ENCODE data around the gene TMEM125.

TMEM125 gene

DNA sequence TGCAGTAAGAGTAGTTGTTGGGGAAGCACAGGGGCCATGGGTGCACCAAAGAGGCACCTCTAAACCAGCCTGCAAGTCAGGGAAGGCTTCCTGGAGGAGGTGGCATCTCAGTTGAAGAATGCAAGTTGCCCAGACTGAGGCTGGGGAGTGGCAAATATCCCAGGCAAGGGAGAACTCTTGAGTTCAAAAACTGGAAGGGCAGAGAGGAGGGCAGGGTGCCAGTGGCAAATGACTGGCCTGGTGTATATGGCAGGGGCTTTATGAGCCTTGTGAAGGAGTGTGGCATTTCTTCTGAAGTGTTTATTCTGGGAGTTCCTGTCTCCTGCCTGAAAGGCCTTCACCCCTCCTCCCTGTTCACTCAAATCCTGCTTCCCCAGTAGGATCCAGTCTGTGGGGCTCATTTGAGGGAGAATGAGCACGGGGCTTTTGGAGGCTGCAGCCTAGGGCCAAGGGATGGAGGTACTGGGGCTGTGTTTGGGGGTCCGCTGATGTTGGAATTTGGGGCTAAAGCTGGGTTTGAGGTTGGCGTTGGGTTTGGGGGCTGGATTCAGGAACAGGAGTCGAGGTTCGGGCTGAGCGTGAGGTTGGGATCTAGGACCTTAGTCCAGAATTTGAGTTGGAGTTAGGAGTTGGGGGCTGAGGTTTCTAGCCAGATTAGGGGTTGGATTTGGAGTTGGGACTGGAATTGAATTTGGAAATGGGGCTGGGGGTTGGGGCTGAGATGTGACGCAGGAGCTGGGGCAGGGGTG, at the start of gene TMEM125:
Gene TMEM125, plus strand, starts transcription at position 357 of the 749 bp plus-strand sequence. CDS start 2,740 bp downstream, outside the sequence.
- no peak for DNase-seq (ENCODE audit: low read depth)

DNA sequence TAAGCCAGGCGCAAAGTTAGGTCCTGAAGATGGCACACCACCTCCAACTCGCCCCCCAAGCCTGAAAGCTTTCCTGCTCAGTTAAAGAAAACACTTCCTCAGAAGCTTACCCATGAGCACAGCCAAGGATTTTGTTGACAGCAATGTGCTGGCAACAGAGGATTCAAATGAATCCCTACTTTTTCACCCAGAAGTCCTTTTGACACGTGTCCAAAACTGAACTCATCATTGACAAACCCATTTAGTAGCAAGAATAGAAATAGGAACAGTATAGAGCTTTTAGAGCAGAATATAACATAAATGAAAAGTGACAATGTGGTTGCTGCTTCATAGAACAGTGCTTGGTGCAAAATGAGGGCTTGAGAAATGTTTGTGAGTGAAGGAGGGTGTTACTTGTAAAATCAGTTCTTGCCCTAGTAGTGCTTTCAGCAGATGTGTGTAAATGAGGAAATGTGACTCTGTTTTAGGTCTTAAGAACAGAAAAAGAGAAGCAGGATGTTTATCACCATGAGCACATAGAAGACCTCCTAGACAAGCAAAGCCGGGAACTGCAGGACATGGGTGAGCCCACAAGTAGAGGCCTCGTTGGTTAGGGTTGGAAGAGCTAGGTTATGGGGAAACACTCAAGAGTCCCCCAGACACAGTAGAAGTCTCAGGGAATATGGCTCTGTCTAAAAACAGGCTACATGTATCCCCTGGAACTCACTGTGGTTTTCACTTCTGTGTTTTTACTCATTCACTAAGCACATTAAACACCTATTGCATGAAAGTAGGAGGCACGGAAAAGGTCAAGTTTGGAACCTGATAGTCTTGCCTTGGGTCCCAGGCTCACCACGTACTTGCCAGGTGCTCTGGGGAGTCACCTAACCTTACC, 48.6 kb upstream of the TMEM125 start:
- no peak for DNase-seq (ENCODE audit: low read depth)

DNA sequence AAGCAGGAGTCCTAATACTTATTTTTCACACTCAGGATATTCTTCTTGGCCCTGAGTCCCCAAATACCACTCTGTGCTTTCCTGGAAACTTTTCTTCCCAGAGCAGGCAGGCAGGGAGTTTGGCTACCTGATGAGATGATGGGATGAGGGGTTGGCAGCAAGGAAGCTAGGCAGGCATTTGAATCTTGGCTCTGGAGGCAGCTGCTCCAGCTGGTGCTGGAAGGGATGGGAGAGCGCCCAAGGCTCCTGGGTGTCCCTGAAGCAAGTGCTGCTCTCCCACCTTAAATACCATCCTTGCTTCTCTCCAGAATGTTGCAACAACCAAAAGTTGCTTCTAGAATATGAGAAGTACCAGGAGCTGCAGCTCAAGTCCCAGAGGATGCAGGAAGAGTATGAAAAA, 48.0 kb upstream of the TMEM125 start:
- DNase-seq (ENCODE audit: low read depth) = no peak

DNA sequence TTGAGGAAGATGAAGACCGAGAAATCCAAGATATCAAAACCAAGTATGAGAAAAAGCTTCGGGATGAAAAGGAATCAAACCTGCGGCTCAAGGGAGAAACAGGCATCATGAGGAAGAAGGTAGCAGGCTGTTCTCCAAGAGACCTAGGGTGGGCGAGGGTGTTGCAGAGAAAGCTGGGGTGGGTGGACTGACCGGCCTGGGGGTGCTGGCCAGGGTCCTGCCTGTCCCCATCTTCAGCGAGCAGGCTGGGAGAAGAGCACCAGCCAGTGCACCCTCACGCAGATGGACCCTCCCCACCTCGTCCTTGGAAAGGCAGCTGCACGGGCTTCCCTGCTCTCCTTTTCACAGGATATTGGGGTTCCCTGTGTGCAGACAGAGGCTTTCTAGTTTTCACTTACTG, 46.9 kb upstream of the TMEM125 start:
- no peak for DNase-seq (ENCODE audit: low read depth)

DNA sequence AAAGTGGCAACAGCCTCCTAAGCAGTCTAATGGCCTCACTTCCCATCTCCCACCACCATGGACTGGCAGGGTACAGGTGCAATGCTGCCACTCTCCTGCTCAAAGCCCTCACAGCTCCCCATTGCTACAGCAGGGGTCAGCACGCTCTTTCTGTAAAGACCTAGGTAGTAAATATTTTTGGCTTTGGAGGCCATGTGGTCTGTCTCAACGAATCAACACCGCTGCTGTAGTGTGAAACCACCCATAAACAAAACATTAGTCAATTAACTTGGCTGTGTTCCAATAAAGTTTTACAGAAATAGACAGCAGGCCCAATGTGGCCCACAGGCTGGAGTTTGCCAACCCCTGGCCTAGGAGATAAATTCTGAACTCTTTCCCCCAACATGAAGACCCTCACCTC, 44.6 kb upstream of the TMEM125 start:
- no peak for DNase-seq (ENCODE audit: low read depth)

DNA sequence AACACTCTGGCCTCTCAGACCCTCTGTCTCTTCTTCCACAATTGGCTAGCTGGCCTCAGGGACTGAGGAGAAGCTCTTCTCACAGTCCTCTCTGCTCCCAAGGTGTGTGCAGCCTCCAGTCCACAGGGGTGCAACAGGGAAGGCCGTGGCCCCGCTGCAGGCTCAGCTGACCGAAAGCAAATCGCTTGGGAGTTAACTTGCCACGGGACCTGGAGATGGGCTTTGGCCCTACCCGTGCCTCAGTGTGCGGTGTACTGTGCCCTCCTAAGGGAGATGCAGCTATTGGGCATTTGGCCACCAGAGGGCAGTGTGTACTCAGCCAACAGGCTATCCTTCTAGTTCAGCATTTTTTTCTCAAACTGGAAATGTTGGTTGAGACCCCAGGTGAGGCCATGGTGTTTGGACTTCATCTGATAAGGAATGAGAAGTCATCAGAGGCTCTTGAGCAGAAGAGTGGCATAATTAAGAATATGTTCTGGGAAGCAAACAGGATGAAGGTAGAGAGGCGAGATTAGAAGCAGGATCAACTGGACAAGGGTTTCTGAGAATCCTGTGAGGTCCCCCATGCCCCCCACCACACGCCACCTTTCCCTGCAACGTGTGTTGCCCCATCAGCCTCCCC, 42.5 kb upstream of the TMEM125 start:
- DNase-seq (ENCODE audit: low read depth) = peak; percentile 74

DNA sequence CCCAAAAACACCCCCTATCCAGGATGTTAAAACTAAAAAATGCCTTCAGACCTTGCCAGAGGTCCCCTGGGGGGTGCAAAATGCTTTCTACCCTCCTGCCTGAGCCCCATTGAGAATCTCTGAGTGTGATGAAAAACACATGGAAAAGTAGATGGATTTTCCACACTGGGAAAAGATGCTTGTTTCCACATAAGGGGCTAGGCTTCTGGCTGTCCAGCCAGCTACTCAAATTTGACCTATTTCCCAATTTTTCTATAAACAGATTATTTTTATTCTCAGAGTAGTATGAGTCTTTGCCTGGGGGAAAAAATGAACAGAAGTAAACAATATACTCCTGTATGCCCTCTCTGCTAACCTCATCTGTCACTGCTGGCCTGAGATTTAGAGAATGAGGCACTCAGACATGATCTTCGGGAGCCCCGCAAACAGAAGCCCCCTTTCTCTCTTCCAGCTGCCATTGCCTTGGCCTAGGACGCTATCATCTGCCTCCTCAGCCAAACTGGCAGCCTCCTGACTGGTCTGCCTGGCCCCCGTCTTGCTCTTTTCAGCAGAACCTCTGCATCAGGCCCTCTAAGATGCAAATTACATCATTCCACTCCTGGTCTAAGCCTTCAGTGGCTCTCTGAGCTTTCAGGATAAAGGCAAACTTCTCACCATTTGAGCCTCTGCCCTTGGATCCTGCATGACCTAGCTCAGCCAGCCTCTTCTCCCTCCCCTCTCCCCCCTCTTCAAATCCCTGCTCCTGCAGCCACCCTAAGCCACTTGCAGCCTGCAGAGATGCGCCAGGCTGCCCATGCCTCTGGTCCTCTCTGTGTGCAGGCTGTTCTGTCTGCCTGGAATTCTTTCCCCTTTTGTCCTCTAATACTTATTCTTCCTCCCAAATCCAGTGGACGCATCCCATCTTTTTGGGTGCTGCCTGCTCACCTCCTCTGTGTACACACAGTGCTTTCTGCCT, 39.7 kb upstream of the TMEM125 start:
- no peak for DNase-seq (ENCODE audit: low read depth)

DNA sequence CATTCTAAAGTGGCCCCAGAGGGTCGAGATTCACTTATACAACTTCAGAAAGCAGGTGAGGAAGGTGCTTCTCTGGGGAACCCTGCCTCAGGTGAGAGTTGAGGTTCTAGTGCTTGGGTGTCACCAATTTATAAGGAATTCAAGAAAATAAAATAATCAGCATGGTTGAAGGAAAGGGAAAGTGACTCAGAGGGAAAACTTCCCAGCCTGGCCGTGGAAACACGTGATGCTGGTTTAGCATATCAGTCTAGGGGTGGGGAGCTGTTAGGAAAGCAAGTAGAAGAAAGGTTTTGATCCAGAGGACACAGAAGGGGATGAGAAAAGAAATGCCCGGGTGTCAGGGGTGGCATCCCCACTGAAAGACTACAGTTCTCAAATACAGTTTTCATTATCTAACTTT, 37.7 kb upstream of the TMEM125 start:
- peak; percentile 77 for DNase-seq (ENCODE audit: low read depth)

DNA sequence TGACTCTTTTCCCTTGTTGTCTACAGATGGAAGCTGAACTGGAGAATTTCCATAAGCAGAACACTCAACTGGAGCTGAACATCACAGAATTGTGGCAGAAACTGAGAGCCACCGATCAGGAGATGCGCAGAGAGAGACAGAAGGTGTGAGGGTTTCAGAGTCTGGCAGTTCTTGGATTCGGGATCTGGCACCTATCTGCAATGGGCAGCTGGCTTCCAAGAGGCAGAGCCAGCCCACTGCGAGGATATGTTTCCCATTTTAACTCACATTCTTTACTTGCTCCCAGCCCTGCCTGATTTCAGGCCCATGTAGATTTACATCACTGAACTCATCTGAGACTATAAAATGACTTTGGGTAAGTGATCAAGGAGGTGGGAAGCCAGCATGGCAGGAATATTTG, 37.3 kb upstream of the TMEM125 start:
- DNase-seq (ENCODE audit: low read depth) = no peak

DNA sequence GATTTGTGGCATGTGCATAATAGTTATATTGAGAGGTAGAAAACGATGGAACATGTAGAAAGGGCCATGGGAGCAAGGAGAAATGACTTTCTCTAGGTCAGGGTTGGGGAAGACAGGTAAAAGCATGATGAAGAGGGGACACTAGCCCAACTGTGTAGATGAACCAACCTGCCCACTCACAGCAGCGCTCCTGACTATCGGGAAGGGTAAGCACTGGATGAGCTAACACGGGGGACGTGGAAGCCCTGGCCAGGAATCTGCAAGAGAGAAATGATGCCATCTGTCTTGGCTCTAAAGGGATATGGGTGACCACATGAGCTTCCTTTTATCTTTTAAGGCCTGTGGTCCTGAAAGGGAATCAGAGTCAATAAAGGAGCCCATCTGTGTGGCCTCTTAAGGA, 36.2 kb upstream of the TMEM125 start:
- no peak for DNase-seq (ENCODE audit: low read depth)

DNA sequence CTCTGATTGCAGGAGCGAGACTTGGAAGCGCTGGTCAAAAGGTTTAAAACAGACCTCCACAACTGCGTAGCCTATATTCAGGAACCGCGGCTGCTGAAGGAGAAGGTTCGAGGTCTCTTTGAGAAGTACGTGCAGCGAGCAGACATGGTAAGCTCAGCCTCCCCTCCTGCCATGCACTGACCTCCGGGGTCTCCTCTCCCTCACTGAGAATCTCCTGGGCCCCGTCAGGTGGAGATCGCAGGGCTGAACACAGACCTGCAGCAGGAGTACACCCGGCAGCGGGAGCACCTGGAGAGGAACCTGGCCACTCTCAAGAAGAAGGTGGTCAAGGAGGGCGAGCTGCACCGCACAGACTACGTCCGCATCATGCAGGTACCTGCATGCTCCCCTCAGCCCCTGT, 35.5 kb upstream of the TMEM125 start:
- DNase-seq (ENCODE audit: low read depth) = no peak

DNA sequence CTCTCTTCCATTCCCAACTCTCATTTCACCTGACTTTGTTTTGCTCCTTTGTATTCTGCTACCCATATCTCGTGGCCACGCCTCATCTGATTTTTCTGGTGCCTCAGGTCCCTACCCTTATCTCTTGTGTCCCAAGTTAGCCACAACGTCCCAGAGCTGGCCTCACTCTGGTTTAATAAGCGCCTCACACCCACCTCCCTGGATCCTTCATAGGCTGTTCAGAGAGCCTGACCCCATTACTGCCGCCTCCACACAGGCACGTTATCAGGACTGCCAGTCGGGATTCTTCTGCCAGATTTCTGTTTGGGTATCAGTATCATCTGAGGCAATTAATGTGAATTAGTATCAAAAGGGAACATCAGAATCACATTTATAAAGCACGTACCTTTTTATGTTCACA, 34.7 kb upstream of the TMEM125 start:
- DNase-seq (ENCODE audit: low read depth) = no peak

DNA sequence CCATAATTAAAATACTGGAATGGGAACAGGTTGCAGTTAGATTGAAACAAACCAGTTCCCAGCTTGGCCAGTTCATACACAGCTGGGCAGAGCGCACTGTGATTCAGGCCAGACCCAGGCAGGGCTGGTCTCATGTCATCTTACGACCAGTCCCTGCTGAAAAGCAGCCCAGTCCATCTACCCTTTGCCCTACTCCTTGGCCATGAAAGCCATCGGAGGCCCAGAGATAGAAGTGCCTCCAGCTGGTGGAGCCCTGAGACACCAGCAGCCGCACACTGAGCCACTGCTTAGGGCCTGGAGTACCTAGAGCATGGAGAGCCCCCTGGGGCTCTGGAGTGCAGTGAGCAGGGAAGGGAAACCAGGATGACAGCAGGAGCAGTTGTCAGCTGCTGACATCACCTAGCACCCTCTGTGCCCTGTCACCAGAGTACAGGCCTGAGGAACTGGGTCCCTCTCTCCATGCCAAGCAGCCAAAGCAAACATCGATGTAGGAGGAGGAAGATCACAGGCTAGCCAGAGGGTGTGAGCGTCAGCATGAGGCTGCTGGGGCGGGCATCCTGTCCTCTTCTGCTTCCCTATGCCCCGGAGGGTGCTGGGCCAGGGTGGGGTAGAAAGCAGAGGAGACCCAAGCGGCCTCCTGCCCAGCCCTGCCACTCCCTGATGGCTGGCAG, 34.2 kb upstream of the TMEM125 start:
- DNase-seq (ENCODE audit: low read depth) = no peak

DNA sequence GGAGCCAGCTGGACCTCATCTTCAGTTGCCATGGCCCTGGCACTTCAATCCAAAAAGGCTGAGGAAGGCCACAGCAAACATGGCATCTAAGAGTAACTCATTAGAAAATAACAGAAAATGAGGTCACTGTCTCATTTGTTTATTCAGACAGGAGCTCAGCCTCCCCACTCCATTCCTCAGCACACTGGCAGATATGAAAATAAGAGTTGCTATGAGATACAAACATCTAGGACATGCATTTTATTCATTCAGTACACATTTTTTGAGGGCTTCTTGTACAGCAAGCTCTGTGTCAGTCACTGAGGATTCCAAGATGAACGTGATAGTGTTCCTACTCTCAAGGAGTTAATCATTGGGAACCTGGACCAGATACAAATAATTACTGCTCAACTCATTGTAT, 32.7 kb upstream of the TMEM125 start:
- no peak for DNase-seq (ENCODE audit: low read depth)

DNA sequence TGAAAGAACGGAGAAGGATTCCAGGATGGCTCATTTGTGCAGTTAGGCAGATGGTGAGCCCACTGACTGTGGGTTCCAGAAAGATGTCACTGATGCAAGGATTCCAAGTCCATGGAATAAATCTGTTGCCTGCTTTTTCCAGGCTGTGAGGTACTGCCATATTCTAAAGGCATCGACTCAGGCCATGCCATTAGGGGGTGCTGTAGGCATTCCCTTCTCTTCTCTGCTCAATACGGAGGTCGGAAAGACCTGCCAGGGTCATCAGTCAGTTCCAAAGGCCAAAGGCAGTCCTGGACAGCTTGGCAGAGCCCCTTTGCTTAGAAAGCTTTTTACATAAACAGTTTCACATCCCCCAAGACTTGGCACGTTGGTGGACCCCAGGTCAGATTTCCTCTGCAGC, 31.7 kb upstream of the TMEM125 start:
- no peak for DNase-seq (ENCODE audit: low read depth)

DNA sequence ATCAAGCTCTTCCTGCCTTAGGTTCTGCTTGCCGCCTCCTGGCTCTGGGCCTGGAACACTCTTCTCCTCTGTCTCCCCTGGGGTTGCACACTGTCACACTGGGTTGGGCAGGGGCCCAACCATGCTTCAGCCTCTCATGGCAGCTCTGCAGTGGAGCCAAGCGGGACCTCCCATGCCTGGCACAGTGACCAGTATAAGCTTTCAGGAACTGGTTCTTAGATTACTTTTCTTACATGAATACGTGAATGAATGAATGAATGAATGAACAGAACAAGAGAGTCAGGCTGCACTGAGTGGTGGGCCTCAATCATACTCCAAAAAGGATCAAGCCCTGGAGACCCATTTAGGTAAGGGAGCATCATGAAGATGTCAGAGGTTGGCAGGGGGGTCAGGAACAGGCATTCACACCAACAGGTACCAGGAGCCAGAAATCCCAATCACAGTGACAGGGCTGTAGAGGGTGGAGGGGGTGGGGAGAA, 30.8 kb upstream of the TMEM125 start:
- no peak for DNase-seq (ENCODE audit: low read depth)

DNA sequence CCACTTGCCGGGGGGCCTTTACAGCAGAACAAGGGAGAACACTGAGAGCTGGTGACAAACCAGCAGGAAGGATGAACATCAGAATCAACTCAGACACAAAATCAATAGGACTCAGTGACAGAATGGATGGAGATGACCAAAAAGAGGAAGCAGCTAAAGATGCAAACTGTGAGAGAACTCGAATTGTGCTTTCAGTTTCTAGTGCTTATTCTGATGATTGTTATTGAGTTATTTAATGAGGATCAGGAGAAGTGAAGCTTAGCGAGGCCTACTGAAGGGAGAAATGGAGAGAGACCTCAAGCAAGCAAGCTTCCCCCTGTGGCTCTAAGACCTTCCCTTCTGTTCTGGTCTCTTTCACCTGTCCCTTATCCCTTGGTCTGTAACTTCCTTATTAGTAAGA, 30.3 kb upstream of the TMEM125 start:
- no peak for DNase-seq (ENCODE audit: low read depth)

DNA sequence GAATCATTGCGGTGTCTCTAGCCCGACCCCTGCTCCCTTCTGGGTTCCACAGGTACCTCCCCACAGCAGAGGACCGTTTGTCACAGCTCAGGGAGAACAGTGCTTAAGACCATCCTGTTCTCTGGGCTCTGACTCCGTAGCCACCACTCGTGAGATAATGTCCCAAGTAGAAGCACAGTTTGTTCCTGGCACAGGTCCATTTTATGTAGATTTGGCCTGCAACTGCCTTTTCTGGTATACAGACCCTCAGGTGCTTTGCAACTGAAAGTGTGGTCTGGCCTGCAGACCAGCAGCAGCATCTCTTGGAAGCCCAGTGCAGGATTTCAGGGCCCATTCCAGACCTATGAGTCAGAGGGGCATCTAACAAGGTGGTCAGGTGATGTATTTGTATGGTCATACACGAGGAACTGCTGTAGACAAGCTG, 28.4 kb upstream of the TMEM125 start:
- DNase-seq (ENCODE audit: low read depth) = no peak

DNA sequence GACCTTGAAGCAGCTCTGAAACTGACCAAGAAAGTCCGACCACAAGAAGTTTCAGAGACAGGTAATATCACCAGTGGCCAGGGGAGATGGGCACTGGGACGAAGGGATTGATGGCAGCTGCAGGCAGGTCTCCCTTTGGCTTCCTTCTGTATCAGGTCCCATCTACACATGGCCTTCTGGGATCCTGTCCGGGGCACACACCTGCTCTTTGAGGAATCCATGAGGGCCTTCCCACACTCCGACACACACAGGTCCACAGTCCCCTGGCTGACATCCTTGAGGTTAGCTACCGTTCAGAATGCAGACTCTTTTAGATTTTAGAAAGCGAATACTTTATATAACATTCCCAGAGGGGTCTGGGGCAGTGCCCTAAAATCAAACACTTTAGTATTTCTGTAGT, 26.5 kb upstream of the TMEM125 start:
- no peak for DNase-seq (ENCODE audit: low read depth)

DNA sequence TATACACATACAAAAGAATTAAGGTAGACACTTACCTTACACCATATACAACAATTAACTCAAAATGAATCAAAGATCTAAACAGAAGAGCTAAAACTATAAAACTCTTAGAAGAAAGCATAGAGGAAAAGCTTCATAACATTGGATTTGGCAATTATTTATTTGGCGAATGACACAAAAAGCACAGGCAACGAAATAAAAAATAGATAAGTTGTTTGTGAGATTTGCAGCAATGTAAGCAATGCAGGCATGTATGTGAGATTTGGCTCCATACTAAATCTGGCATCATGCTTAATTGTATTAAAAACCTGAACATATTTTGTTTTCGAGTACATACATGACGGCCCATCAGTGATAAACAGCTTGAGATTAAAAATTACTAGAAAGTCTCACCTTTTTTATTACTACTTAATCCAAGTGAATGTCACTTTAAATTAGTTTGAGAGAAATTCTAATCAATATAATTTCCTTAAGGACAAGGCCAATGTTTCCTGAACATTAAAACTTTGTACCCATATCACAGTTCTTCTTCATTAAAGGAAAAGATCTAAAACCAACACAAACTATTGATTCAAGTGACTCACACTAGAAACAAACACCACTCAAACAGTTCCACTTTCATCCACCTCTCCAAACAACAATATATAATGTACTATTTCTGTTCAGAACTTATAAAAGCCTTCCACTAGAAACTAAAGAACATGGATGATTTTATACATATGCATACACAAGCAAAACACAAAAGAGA, 23.1 kb upstream of the TMEM125 start:
- DNase-seq (ENCODE audit: low read depth) = no peak
